NB4 (cell line): ENCODE data around the gene TTC34.

ENCODE experiments used
- MYC ChIP-seq: IDR thresholded peaks from 2 replicates; pipeline ENCODE4 v1.6.1; 2011; ENCODE audit warnings: low read depth, low read length
- POLR2A ChIP-seq: IDR thresholded peaks from 2 replicates; pipeline ENCODE4 v1.6.1; 2011; ENCODE audit warnings: mild to moderate bottlenecking; ENCODE audit not compliant: insufficient read length; ENCODE audit errors: extremely low read depth
- TF ChIP-seq, protein P1 (sequence below): IDR thresholded peaks from one replicate; pipeline ENCODE4 v1.5.1; 2012; ENCODE audit warnings: low read depth, low read length
- TF ChIP-seq, protein P2 (sequence below): IDR thresholded peaks from 2 replicates; pipeline ENCODE4 v1.6.1; 2011; ENCODE audit warnings: low read depth, low read length

DNA sequence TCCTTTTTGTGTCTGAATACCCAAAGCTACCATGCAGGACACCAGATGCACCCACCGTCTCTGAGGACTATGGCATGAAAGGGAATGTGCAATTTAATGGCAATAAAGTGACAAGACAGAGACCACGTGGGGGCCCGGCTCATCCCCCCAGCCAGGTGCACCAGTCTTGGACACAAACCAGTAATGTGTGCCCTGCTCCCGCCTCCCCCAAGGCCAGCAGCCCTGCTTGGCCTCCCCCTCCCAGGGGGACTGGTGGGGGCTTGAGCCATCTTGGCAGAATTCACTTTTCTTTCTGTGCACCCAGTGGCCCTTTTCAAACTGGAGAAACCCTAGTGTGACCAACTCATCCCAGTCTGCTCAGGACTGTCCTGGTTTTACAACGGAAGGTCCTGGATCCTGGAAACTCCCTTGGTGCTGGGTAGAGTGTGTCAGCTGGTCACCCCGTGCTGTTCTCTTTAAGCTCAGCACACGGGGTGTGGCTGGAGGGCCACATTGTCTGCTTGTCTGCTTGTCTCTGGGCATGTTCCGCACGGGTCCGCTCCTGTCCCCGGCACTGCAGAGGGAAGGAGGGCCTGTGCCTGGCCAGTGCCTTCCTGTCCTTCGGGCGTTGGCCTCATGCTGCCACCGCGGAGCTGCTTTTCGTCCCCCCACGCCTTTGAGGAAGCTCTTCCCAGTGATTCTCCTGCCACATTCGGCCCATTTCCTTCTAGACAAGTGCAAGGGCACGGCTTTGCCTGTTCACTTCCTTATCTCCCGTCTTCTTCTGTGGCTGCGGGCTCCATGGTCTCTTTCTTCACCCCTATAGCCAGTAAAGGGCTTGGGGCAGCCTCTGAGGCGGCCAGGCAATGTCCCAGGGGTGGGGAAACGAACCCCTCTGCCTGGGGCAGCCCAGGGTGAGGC lies 45.8 kb upstream of the TTC34 start:
- TF ChIP-seq, protein P1, sequence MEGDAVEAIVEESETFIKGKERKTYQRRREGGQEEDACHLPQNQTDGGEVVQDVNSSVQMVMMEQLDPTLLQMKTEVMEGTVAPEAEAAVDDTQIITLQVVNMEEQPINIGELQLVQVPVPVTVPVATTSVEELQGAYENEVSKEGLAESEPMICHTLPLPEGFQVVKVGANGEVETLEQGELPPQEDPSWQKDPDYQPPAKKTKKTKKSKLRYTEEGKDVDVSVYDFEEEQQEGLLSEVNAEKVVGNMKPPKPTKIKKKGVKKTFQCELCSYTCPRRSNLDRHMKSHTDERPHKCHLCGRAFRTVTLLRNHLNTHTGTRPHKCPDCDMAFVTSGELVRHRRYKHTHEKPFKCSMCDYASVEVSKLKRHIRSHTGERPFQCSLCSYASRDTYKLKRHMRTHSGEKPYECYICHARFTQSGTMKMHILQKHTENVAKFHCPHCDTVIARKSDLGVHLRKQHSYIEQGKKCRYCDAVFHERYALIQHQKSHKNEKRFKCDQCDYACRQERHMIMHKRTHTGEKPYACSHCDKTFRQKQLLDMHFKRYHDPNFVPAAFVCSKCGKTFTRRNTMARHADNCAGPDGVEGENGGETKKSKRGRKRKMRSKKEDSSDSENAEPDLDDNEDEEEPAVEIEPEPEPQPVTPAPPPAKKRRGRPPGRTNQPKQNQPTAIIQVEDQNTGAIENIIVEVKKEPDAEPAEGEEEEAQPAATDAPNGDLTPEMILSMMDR, result no peak
- TF ChIP-seq POLR2A (no peak), MYC (no peak)
- TF ChIP-seq, protein P2, sequence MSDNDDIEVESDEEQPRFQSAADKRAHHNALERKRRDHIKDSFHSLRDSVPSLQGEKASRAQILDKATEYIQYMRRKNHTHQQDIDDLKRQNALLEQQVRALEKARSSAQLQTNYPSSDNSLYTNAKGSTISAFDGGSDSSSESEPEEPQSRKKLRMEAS, result no peak
